Prostate gland (tissue), 2 donors: ENCODE data around the gene RHBDD1. TPM values are rescaled to one million over a fixed set of nuclear protein-coding genes. Genes with fewer than 3 reads are reported as not detected.

Experiments used
- DNase-seq: peaks from one replicate; pipeline ENCODE4 v3.0.0-alpha.2; 2019; ENCODE audit warnings: low spot score
- H3K27ac ChIP-seq, 2 donors: fragments of 200-600 bp; sonication (generic); 2 replicates each; pipeline ENCODE4 v1.5.1; 2017 to 2019
- H3K27me3 ChIP-seq: fragments of 200-600 bp; sonication (generic); replicated peaks from 2 replicates; pipeline ENCODE4 v1.5.1; 2019; ENCODE audit not compliant: insufficient read depth
- H3K36me3 ChIP-seq, 2 donors: fragments of 200-600 bp; sonication (generic); 1 replicate in 1 of 2; 2 replicates in 1 of 2; pipeline versions ENCODE4 v1.5.1 to v1.8.1; 2017 to 2019
- H3K4me1 ChIP-seq: fragments of 200-600 bp; sonication (generic); replicated peaks from 2 replicates; pipeline ENCODE4 v1.5.1; 2019
- H3K4me3 ChIP-seq, 2 donors: fragments of 200-600 bp; sonication (generic); 2 replicates each; pipeline ENCODE4 v1.5.1; 2017 to 2019
- H3K9me3 ChIP-seq: fragments of 200-600 bp; sonication (generic); 2 replicates; pipeline ENCODE4 v1.5.1; 2017
- POLR2A ChIP-seq: fragments of 450-650 bp; IDR thresholded peaks from one replicate; pipeline ENCODE4 v1.6.1; 2016; ENCODE audit warnings: antibody characterized with exemption, mild to moderate bottlenecking
- POLR2AphosphoS5 ChIP-seq: sonication (generic); formaldehyde crosslinking; IDR thresholded peaks from one replicate; pipeline ENCODE4 v1.6.1; 2017; ENCODE audit warnings: antibody characterized with exemption
- WGBS: methylation state at CpG from one replicate; pipeline ENCODE4 v1.1.5; 2018; 5-methylcytosine and 5-hydroxymethylcytosine counted together
- intact Hi-C: fragments of 100-400 bp; cut with DNase I; formaldehyde crosslinking; loops from one replicate; pipeline ENCODE4 v1.14.2; 2022
- total RNA-seq, 2 donors: library from RNA; depleted of rRNA; stranded (reverse); fragments of >200 nt; gene quantifications; one replicate each; pipeline ENCODE4 v1.1.0, GENCODE V29; 2016
- TF ChIP-seq, protein P1 (sequence below), 4 experiments: fragments of 200-600 bp in 2 of 4; fragments of 450-650 bp in 2 of 4; sonication (generic) in 2 of 4; IDR thresholded peaks; 1 replicate in 3 of 4; 2 replicates in 1 of 4; pipeline ENCODE4 v1.5.1; 2016 to 2019; ENCODE audit warnings: antibody characterized with exemption in 4 of 4, mild to moderate bottlenecking in 2 of 4, moderate library complexity in 2 of 4

RHBDD1 gene
- total RNA-seq, 2 donors from 2014 or later = 16.5 to 33.5 TPM

DNA sequence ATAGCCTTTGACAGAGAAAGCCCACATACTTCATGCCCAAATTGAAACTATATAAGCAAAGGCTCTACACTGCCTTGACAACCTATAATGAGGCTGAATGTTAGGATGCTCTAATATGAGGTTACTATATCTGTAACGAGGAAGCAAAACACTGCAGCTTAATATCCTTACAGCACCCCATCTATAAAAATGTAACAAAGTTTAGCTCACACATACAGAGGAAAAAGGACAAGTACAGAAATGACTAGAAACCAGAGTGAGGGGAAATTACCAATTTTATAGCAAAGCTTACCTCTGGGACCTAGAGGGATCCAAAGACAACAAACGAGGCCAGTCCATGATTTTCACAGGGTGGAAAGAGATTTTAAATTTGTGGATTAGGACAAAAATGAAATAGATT, 189.7 kb downstream of the RHBDD1 start:
- Histone ChIP-seq H3K4me1 (no peaks in the 10 kb centered on the region), H3K27me3 (no peaks in the 10 kb centered on the region), H3K4me3 (no peak overlapping the region), H3K27ac (no peak overlapping the region), H3K9me3 (no peaks in the 10 kb centered on the region), H3K36me3 (no peaks in the 10 kb centered on the region)
- TF ChIP-seq, protein P1, sequence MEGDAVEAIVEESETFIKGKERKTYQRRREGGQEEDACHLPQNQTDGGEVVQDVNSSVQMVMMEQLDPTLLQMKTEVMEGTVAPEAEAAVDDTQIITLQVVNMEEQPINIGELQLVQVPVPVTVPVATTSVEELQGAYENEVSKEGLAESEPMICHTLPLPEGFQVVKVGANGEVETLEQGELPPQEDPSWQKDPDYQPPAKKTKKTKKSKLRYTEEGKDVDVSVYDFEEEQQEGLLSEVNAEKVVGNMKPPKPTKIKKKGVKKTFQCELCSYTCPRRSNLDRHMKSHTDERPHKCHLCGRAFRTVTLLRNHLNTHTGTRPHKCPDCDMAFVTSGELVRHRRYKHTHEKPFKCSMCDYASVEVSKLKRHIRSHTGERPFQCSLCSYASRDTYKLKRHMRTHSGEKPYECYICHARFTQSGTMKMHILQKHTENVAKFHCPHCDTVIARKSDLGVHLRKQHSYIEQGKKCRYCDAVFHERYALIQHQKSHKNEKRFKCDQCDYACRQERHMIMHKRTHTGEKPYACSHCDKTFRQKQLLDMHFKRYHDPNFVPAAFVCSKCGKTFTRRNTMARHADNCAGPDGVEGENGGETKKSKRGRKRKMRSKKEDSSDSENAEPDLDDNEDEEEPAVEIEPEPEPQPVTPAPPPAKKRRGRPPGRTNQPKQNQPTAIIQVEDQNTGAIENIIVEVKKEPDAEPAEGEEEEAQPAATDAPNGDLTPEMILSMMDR (IDR thresholded peaks at IDR 0.05) = no peak
- TF ChIP-seq POLR2AphosphoS5 = no peak
- no peak for TF ChIP-seq POLR2A
- DNase-seq = no peak
- intact Hi-C loops = no loop called here
- WGBS = 89% methylated on average over 2 of the region's 2 CpGs

DNA sequence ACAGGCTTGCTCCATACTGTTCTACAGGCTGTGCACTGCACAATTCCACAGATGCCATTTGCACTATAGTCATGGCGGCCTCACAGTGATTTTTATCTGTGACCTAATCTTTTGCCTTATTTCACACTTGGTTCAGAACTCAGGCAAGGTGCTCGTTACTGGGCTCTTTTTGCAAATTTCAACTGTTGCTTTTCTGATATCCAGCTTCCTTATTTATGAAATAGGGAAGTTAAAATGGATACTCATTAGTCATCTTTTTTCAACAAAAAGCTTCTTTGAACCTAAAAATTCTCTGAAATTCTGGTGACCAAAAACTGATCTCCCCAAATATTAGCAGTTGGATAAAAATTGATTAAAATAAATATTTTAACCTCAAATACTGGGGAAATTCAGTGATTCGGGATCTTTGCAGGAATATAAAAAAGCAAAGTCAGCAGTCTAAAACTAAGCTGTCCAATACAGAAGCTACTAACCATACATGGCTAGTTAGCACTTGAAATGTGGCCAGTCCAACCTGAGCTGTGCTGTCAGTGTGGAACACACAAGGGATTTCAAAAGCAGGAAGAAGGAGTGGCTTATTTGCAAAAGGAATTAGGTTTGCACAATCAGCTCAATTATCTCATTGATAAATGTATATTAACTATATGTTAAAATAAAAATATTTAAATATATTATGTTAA, 193.7 kb downstream of the RHBDD1 start:
- intact Hi-C loops = no loop called here
- Histone ChIP-seq H3K4me3 (no peak overlapping the region), H3K27ac (no peak overlapping the region), H3K36me3 (no peaks in the 10 kb centered on the region), H3K4me1 (no peaks in the 10 kb centered on the region), H3K27me3 (no peaks in the 10 kb centered on the region), H3K9me3 (no peaks in the 10 kb centered on the region)
- WGBS = 89% methylated on average over 3 of the region's 3 CpGs
- TF ChIP-seq, protein P1 (IDR thresholded peaks at IDR 0.05) = no peak
- TF ChIP-seq POLR2AphosphoS5 (no peak), POLR2A (no peak)
- no peak for DNase-seq

DNA sequence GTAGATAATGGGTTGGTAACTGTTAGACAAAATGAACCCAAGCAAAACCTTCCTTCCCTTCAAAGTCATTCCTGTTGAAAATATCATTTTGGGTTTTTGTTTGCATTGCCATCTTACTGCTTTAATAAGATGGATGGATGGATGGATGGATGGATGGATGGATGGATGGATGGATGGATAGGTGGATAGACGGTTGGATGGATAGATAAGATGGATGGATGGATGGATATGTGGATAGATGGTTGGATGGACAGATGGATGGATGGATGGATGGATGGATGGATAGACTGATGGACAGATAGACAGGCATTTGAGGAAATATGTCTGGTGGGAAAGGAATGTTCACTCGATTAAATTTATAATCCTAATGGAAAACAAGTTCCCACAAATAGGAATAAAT, 194.9 kb downstream of the RHBDD1 start:
- no peaks in the 10 kb centered on the region for H3K9me3 ChIP-seq
- H3K4me3 ChIP-seq = no peak overlapping the region
- H3K4me1 ChIP-seq = no peaks in the 10 kb centered on the region
- no peak overlapping the region for H3K27ac ChIP-seq
- TF ChIP-seq, protein P1 (IDR thresholded peaks at IDR 0.05) = no peak
- no peak for TF ChIP-seq POLR2A
- no peak for TF ChIP-seq POLR2AphosphoS5
- intact Hi-C loops = no loop called here
- no peak for DNase-seq
- no peaks in the 10 kb centered on the region for H3K27me3 ChIP-seq
- 69% methylated on average over 2 of the region's 2 CpGs for WGBS
- H3K36me3 ChIP-seq = no peaks in the 10 kb centered on the region

DNA sequence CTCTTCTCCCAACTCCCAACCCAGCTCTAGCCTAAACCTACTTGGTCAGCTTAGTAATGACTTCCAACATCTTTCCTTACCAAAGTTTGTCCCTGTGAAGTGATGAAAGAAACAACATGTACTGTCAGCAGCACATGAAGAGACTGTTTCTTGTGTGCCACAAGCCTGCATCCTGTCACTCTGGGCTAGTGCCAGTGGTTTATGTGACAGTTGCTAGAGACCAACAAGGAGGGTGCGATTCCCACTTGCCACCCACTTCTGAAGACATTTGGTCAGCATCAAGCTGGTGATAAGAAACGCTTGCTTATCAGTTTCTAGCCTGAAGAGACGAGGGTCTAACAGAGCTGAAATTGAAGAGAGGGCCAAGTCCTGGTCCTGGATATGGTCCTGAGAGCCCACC, 195.5 kb downstream of the RHBDD1 start:
- WGBS = 83% methylated on average over 3 of the region's 3 CpGs
- no peaks in the 10 kb centered on the region for H3K36me3 ChIP-seq
- no peaks in the 10 kb centered on the region for H3K27me3 ChIP-seq
- H3K27ac ChIP-seq = no peak overlapping the region
- intact Hi-C loops = no loop called here
- no peaks in the 10 kb centered on the region for H3K4me1 ChIP-seq
- DNase-seq = no peak
- no peak overlapping the region for H3K4me3 ChIP-seq
- H3K9me3 ChIP-seq = no peaks in the 10 kb centered on the region
- TF ChIP-seq POLR2A (no peak), POLR2AphosphoS5 (no peak)
- TF ChIP-seq, protein P1 (IDR thresholded peaks at IDR 0.05) = no peak

DNA sequence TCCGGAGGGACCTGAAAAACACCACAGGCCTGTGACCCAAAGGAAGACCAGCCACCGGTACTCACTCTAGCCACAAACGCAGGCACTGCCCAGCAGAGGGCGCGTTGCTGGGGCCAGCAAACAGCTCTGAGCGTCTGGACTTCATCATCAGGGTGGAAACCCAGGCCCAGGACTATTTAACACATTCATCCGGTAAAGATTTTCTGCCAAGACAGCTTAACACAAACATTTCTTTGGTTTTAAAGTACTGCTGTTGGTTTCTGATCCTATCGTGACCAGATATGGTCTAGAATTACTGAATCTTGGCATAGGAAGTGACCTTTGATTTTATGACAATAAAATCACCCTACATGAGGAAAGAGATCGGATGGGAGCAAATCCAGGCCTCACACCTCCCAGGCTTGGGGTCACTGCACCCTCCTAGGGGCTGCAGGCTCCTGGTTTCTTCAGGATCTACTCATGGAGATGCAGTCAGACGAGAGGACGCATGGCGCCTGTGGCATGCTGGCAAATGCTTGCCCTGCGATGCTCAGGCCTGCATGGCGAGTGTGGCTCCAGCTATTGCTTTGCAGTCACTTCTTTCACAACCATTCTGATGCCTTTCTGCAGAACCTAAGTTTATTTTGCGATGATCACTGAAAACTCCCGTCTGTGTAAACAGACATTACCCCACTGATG, 197.8 kb downstream of the RHBDD1 start:
- peak; percentile 19 for DNase-seq
- Histone ChIP-seq H3K4me3 (no peak overlapping the region), H3K9me3 (no peaks in the 10 kb centered on the region), H3K27me3 (no peaks in the 10 kb centered on the region), H3K4me1 (no peaks in the 10 kb centered on the region), H3K27ac (no peak overlapping the region), H3K36me3 (no peaks in the 10 kb centered on the region)
- intact Hi-C loops = no loop called here
- WGBS = 64% methylated on average over 16 of the region's 16 CpGs
- no peak for TF ChIP-seq POLR2AphosphoS5
- TF ChIP-seq, protein P1 (IDR thresholded peaks at IDR 0.05) = peak in 2 of 4 experiments; percentile 26 to 42
